ENCODE data around the gene LATS1.
A peak's percentile ranks its signal among the peaks of the same experiment; 100 is the strongest.
"Not testable (repeated sequence)": the region's sequence is repeated elsewhere in the genome, so short reads cannot be mapped to it uniquely, and the experiment has no call there.

The LATS1 gene

GRCh38 chr6:149728499-149729234 lies 10.8 kb upstream of the LATS1 start:
- DNase-seq: no peak

GRCh38 chr6:149727793-149728498 lies 10.0 kb upstream of the LATS1 start:
- DNase-seq: no peak

- DNase-seq: no peak
Measured at GRCh38 chr6:149725785-149726184, 7.9 kb upstream of the LATS1 start.

GRCh38 chr6:149723771-149724417 lies 6.0 kb upstream of the LATS1 start:
- DNase-seq: peak; percentile 75

- DNase-seq: no peak
Measured at GRCh38 chr6:149723262-149723661, 5.4 kb upstream of the LATS1 start.

- DNase-seq: no peak
Measured at GRCh38 chr6:149719531-149719930, 1.6 kb upstream of the LATS1 start.

GRCh38 chr6:149717255-149717587 lies 680 bp downstream of the LATS1 start:
- no peak for DNase-seq

- no peak for DNase-seq
Measured at GRCh38 chr6:149716181-149716963, 1.5 kb downstream of the LATS1 start.

GRCh38 chr6:149714442-149714841 lies 3.5 kb downstream of the LATS1 start:
- DNase-seq: no peak

- no peak for DNase-seq
Measured at GRCh38 chr6:149711711-149712110, 6.2 kb downstream of the LATS1 start.

GRCh38 chr6:149701714-149702113 lies 16.2 kb downstream of the LATS1 start:
- DNase-seq: no peak

- DNase-seq: no peak
Measured at GRCh38 chr6:149699150-149699549, 18.8 kb downstream of the LATS1 start.

- DNase-seq: no peak
Measured at GRCh38 chr6:149698175-149698574, 19.7 kb downstream of the LATS1 start.

GRCh38 chr6:149696901-149697300 lies 21.0 kb downstream of the LATS1 start:
- DNase-seq: no peak

- DNase-seq: no peak
Measured at GRCh38 chr6:149694921-149695320, 23.0 kb downstream of the LATS1 start.

- no peak for DNase-seq
Measured at GRCh38 chr6:149691201-149691600, 26.7 kb downstream of the LATS1 start.

- DNase-seq: no peak
Measured at GRCh38 chr6:149686230-149686629, 31.7 kb downstream of the LATS1 start.

- no peak for DNase-seq
Measured at GRCh38 chr6:149683256-149683859, 34.5 kb downstream of the LATS1 start.

- DNase-seq: not testable (repeated sequence)
Measured at GRCh38 chr6:149681845-149682244, 36.1 kb downstream of the LATS1 start.

GRCh38 chr6:149681209-149681608 lies 36.7 kb downstream of the LATS1 start:
- no peak for DNase-seq

GRCh38 chr6:149680503-149680902 lies 37.4 kb downstream of the LATS1 start:
- no peak for DNase-seq

- DNase-seq: not testable (repeated sequence)
Measured at GRCh38 chr6:149672265-149672664, 45.6 kb downstream of the LATS1 start.

- no peak for DNase-seq
Measured at GRCh38 chr6:149660028-149660427, 57.9 kb downstream of the LATS1 start.
